Measurements from ENCODE around the gene ADI1. TPM values are rescaled to one million over a fixed set of nuclear protein-coding genes. Genes with fewer than 3 reads are reported as not detected.
"Not testable (repeated sequence)": the region's sequence is repeated elsewhere in the genome, so short reads cannot be mapped to it uniquely, and the experiment has no call there.

The ADI1 gene
- polyA plus RNA-seq, 1 donor: 57.2 TPM

- Histone ChIP-seq H3K36me3 (ENCODE audit: control insufficient read depth, insufficient read depth, low read length) (peaks cover 54% of the 10 kb centered on the region), H3K27me3 (ENCODE audit: control insufficient read depth, insufficient read depth, low read length) (no peaks in the 10 kb centered on the region), H3K4me1 (ENCODE audit: control insufficient read depth, insufficient read depth, low read length) (no peaks in the 10 kb centered on the region), H3K27ac (ENCODE audit: low read length) (no peak overlapping the region), H3K4me3 (ENCODE audit: low read length) (no peak overlapping the region), H3K9me3 (ENCODE audit: control insufficient read depth, low read depth, low read length) (no peaks in the 10 kb centered on the region)
- DNase-seq: no peak
- WGBS (ENCODE audit: insufficient coverage, low lambda C conversion rate): no CpG with 5 or more reads among the region's 30 CpGs
Measured at GRCh38 chr2:3457524-3458395, 61.6 kb downstream of the ADI1 start.

GRCh38 chr2:3456125-3456524, 63.2 kb downstream of the ADI1 start:
- 90% methylated on average over 2 of the region's 14 CpGs for WGBS (ENCODE audit: insufficient coverage, low lambda C conversion rate)
- no peak overlapping the region for H3K27ac ChIP-seq (ENCODE audit: low read length)
- no peaks in the 10 kb centered on the region for H3K27me3 ChIP-seq (ENCODE audit: control insufficient read depth, insufficient read depth, low read length)
- no peaks in the 10 kb centered on the region for H3K4me1 ChIP-seq (ENCODE audit: control insufficient read depth, insufficient read depth, low read length)
- no peak overlapping the region for H3K4me3 ChIP-seq (ENCODE audit: low read length)
- H3K9me3 ChIP-seq (ENCODE audit: control insufficient read depth, low read depth, low read length): no peaks in the 10 kb centered on the region
- no peak for DNase-seq
- peaks cover 61% of the 10 kb centered on the region for H3K36me3 ChIP-seq (ENCODE audit: control insufficient read depth, insufficient read depth, low read length)

GRCh38 chr2:3454802-3455201, 64.5 kb downstream of the ADI1 start:
- no peak overlapping the region for H3K27ac ChIP-seq (ENCODE audit: low read length)
- no peaks in the 10 kb centered on the region for H3K4me1 ChIP-seq (ENCODE audit: control insufficient read depth, insufficient read depth, low read length)
- no peaks in the 10 kb centered on the region for H3K27me3 ChIP-seq (ENCODE audit: control insufficient read depth, insufficient read depth, low read length)
- WGBS (ENCODE audit: insufficient coverage, low lambda C conversion rate): 100% methylated on average over 1 of the region's 22 CpGs
- H3K36me3 ChIP-seq (ENCODE audit: control insufficient read depth, insufficient read depth, low read length): peaks cover 69% of the 10 kb centered on the region
- DNase-seq: no peak
- no peaks in the 10 kb centered on the region for H3K9me3 ChIP-seq (ENCODE audit: control insufficient read depth, low read depth, low read length)
- no peak overlapping the region for H3K4me3 ChIP-seq (ENCODE audit: low read length)

GRCh38 chr2:3454005-3454404, 65.3 kb downstream of the ADI1 start:
- not testable (repeated sequence) for H3K4me1 ChIP-seq (ENCODE audit: control insufficient read depth, insufficient read depth, low read length); H3K4me3 ChIP-seq (ENCODE audit: low read length); H3K9me3 ChIP-seq (ENCODE audit: control insufficient read depth, low read depth, low read length); H3K27ac ChIP-seq (ENCODE audit: low read length); DNase-seq; H3K27me3 ChIP-seq (ENCODE audit: control insufficient read depth, insufficient read depth, low read length)
- H3K36me3 ChIP-seq (ENCODE audit: control insufficient read depth, insufficient read depth, low read length): peaks cover 68% of the 10 kb centered on the region
- no CpG with 5 or more reads among the region's 6 CpGs for WGBS (ENCODE audit: insufficient coverage, low lambda C conversion rate)

- H3K27ac ChIP-seq (ENCODE audit: low read length): no peak overlapping the region
- H3K9me3 ChIP-seq (ENCODE audit: control insufficient read depth, low read depth, low read length): peaks cover 3% of the 10 kb centered on the region
- H3K36me3 ChIP-seq (ENCODE audit: control insufficient read depth, insufficient read depth, low read length): peaks cover 67% of the 10 kb centered on the region
- DNase-seq: no peak
- no peak overlapping the region for H3K4me3 ChIP-seq (ENCODE audit: low read length)
- no peaks in the 10 kb centered on the region for H3K4me1 ChIP-seq (ENCODE audit: control insufficient read depth, insufficient read depth, low read length)
- no peaks in the 10 kb centered on the region for H3K27me3 ChIP-seq (ENCODE audit: control insufficient read depth, insufficient read depth, low read length)
- whole genome bisulfite sequencing (ENCODE audit: insufficient coverage, low lambda C conversion rate): 92% methylated on average over 2 of the region's 20 CpGs
Measured at GRCh38 chr2:3453190-3453999, 65.9 kb downstream of the ADI1 start.

- H3K27me3 ChIP-seq (ENCODE audit: control insufficient read depth, insufficient read depth, low read length): no peaks in the 10 kb centered on the region
- no peak for DNase-seq
- H3K27ac ChIP-seq (ENCODE audit: low read length): no peak overlapping the region
- H3K4me3 ChIP-seq (ENCODE audit: low read length): no peak overlapping the region
- H3K4me1 ChIP-seq (ENCODE audit: control insufficient read depth, insufficient read depth, low read length): no peaks in the 10 kb centered on the region
- no CpG with 5 or more reads among the region's 17 CpGs for WGBS (ENCODE audit: insufficient coverage, low lambda C conversion rate)
- H3K9me3 ChIP-seq (ENCODE audit: control insufficient read depth, low read depth, low read length): peaks cover 3% of the 10 kb centered on the region
- H3K36me3 ChIP-seq (ENCODE audit: control insufficient read depth, insufficient read depth, low read length): peaks cover 67% of the 10 kb centered on the region
Measured at GRCh38 chr2:3451926-3452671, 67.2 kb downstream of the ADI1 start.

- Histone ChIP-seq H3K9me3 (ENCODE audit: control insufficient read depth, low read depth, low read length) (peaks cover 3% of the 10 kb centered on the region), H3K4me1 (ENCODE audit: control insufficient read depth, insufficient read depth, low read length) (no peaks in the 10 kb centered on the region), H3K27ac (ENCODE audit: low read length) (no peak overlapping the region), H3K4me3 (ENCODE audit: low read length) (no peak overlapping the region), H3K36me3 (ENCODE audit: control insufficient read depth, insufficient read depth, low read length) (peaks cover 65% of the 10 kb centered on the region), H3K27me3 (ENCODE audit: control insufficient read depth, insufficient read depth, low read length) (no peaks in the 10 kb centered on the region)
- no peak for DNase-seq
- 100% methylated on average over 1 of the region's 4 CpGs for WGBS (ENCODE audit: insufficient coverage, low lambda C conversion rate)
Measured at GRCh38 chr2:3451169-3451568, 68.2 kb downstream of the ADI1 start.

- Histone ChIP-seq H3K9me3 (ENCODE audit: control insufficient read depth, low read depth, low read length) (peaks cover 3% of the 10 kb centered on the region), H3K4me1 (ENCODE audit: control insufficient read depth, insufficient read depth, low read length) (no peaks in the 10 kb centered on the region), H3K36me3 (ENCODE audit: control insufficient read depth, insufficient read depth, low read length) (peaks cover 70% of the 10 kb centered on the region), H3K4me3 (ENCODE audit: low read length) (no peak overlapping the region), H3K27me3 (ENCODE audit: control insufficient read depth, insufficient read depth, low read length) (no peaks in the 10 kb centered on the region), H3K27ac (ENCODE audit: low read length) (no peak overlapping the region)
- WGBS (ENCODE audit: insufficient coverage, low lambda C conversion rate): no CpG with 5 or more reads among the region's 16 CpGs
- DNase-seq: no peak
Measured at GRCh38 chr2:3450385-3451010, 68.8 kb downstream of the ADI1 start.

GRCh38 chr2:3449936-3450335, 69.4 kb downstream of the ADI1 start:
- Histone ChIP-seq H3K4me1 (ENCODE audit: control insufficient read depth, insufficient read depth, low read length) (no peaks in the 10 kb centered on the region), H3K4me3 (ENCODE audit: low read length) (no peak overlapping the region), H3K27ac (ENCODE audit: low read length) (no peak overlapping the region), H3K27me3 (ENCODE audit: control insufficient read depth, insufficient read depth, low read length) (no peaks in the 10 kb centered on the region), H3K9me3 (ENCODE audit: control insufficient read depth, low read depth, low read length) (peaks cover 3% of the 10 kb centered on the region), H3K36me3 (ENCODE audit: control insufficient read depth, insufficient read depth, low read length) (peaks cover 73% of the 10 kb centered on the region)
- WGBS (ENCODE audit: insufficient coverage, low lambda C conversion rate): no CpG with 5 or more reads among the region's 11 CpGs
- no peak for DNase-seq

- 100% methylated on average over 1 of the region's 13 CpGs for WGBS (ENCODE audit: insufficient coverage, low lambda C conversion rate)
- no peak overlapping the region for H3K4me3 ChIP-seq (ENCODE audit: low read length)
- no peaks in the 10 kb centered on the region for H3K27me3 ChIP-seq (ENCODE audit: control insufficient read depth, insufficient read depth, low read length)
- H3K36me3 ChIP-seq (ENCODE audit: control insufficient read depth, insufficient read depth, low read length): peaks cover 70% of the 10 kb centered on the region
- no peak overlapping the region for H3K27ac ChIP-seq (ENCODE audit: low read length)
- no peaks in the 10 kb centered on the region for H3K4me1 ChIP-seq (ENCODE audit: control insufficient read depth, insufficient read depth, low read length)
- DNase-seq: peak in 1 of 2 donors; percentile 16
- peaks cover 3% of the 10 kb centered on the region for H3K9me3 ChIP-seq (ENCODE audit: control insufficient read depth, low read depth, low read length)
Measured at GRCh38 chr2:3449086-3449485, 70.2 kb downstream of the ADI1 start.
